Effector memory CD4-positive, alpha-beta T cell (primary cell): ENCODE data around the gene POLR2E.

Source experiments
- DNase-seq, 3 donors: peaks; one replicate each; pipeline ENCODE4 v3.0.0-alpha.2; 2020
- H3K27ac ChIP-seq: 2 replicates; pipeline ENCODE4 v1.7.0; 2013; ENCODE audit warnings: mild to moderate bottlenecking, low read length, moderate library complexity; ENCODE audit not compliant: insufficient read depth, poor library complexity, severe bottlenecking
- H3K27me3 ChIP-seq: replicated peaks from 2 replicates; pipeline ENCODE4 v1.7.0; 2013; ENCODE audit warnings: mild to moderate bottlenecking, low read length; ENCODE audit not compliant: insufficient read depth, control insufficient read depth, poor library complexity, severe bottlenecking
- H3K36me3 ChIP-seq: 2 replicates; pipeline ENCODE4 v1.7.0; 2013; ENCODE audit warnings: mild to moderate bottlenecking, low read length, moderate library complexity; ENCODE audit not compliant: control insufficient read depth, insufficient read depth
- H3K4me1 ChIP-seq: 2 replicates; pipeline ENCODE4 v1.7.0; 2013; ENCODE audit warnings: low read length, mild to moderate bottlenecking; ENCODE audit not compliant: control insufficient read depth, insufficient read depth, poor library complexity, severe bottlenecking
- H3K4me3 ChIP-seq: 2 replicates; pipeline ENCODE4 v1.7.0; 2013; ENCODE audit warnings: low read length, low read depth, mild to moderate bottlenecking; ENCODE audit not compliant: insufficient read depth, poor library complexity, severe bottlenecking
- H3K9me3 ChIP-seq: 2 replicates; pipeline ENCODE4 v1.7.0; 2013; ENCODE audit warnings: mild to moderate bottlenecking, low read length, moderate library complexity; ENCODE audit not compliant: control insufficient read depth

POLR2E gene

GRCh38 chr19:1068009-1069001 lies 26.9 kb downstream of the POLR2E start:
- peak in 2 of 3 donors; percentile 51 to 52 for DNase-seq
- Histone ChIP-seq H3K9me3 (no peaks in the 10 kb centered on the region), H3K4me3 (peak overlapping the region; percentile 94), H3K4me1 (peaks cover 79% of the 10 kb centered on the region), H3K36me3 (peaks cover 23% of the 10 kb centered on the region), H3K27me3 (no peaks in the 10 kb centered on the region), H3K27ac (peak overlapping the region; percentile 98)

- Histone ChIP-seq H3K36me3 (peaks cover 15% of the 10 kb centered on the region), H3K9me3 (no peaks in the 10 kb centered on the region), H3K4me3 (peak overlapping the region; percentile 94), H3K27me3 (no peaks in the 10 kb centered on the region), H3K27ac (peak overlapping the region; percentile 98), H3K4me1 (peaks cover 71% of the 10 kb centered on the region)
- DNase-seq: peak; percentile 71 to 81 (median 76)
Observed at GRCh38 chr19:1067341-1067957, 27.7 kb downstream of the POLR2E start.

- DNase-seq: peak; percentile 78 to 79 (median 78)
- H3K27ac ChIP-seq: peak within 1 kb of the TSS; percentile 98
- peaks cover 65% of the 10 kb centered on the region for H3K4me1 ChIP-seq
Observed at GRCh38 chr19:1066748-1067340, 28.3 kb downstream of the POLR2E start, which contains the start of gene ARHGAP45. TSS of gene ARHGAP45 (plus strand) at chr19:1067167. CDS start at chr19:1067406, 239 bp downstream.

DNA sequence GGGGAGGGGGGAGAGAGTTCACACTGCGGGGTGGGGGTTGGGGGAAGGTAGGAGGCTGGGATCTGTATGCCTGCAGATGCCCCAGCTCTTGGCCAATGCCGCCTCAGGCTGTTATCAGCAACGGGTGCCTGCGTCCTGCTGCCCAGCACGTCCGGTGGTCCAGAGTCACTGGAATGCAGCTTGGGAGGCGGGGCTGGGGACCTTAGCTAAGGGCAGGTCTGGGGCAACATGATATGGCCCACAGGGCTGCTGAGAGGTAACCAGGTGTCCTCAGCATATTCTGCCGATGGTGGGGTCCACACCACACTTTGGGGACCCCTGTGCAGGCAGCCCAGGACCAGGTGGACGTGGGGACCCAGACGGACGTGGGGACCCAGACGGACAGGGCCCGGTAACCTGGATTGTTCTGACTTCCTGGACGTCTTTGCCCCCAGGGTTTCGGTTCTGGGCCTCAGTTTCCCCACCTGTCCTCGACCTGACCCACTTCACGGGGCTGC lies 28.9 kb downstream of the POLR2E start:
- peaks cover 60% of the 10 kb centered on the region for H3K4me1 ChIP-seq
- no peak for DNase-seq
- H3K4me3 ChIP-seq: peak overlapping the region; percentile 94
- H3K9me3 ChIP-seq: no peaks in the 10 kb centered on the region
- H3K27me3 ChIP-seq: no peaks in the 10 kb centered on the region
- peak overlapping the region; percentile 98 for H3K27ac ChIP-seq
- peaks cover 6% of the 10 kb centered on the region for H3K36me3 ChIP-seq

More at GRCh38 chr19:1066748-1067340, 28.3 kb downstream of the POLR2E start, which contains the start of gene ARHGAP45:
- Histone ChIP-seq H3K4me3 (peak within 1 kb of the TSS; percentile 94), H3K27me3 (no peaks in the 10 kb centered on the region), H3K9me3 (no peaks in the 10 kb centered on the region), H3K36me3 (peaks cover 9% of the 10 kb centered on the region)

DNA sequence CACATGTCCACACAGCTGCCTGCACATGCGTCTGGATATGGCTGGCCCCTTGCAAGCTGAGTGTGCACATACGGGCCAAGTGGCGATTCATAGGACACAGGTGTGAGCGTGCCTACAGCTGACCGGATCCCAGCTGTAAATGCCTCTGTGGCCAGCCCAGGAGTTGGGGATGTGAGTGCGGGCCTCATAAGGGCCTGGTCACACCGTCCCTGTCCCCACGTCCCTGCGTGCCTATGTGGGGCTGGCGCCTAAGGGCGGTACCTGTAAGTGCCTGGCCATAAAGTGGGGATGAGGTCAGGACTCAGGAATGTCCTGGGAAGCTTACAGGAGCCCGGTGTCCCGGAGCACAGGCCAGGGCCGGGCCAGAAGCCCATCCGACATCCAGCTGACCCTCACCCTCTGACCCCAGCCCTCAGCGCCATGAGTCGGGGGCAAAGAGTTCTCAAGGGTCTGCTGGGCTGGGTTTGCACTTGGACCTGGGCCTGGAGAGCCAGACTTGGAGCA lies 29.5 kb downstream of the POLR2E start:
- Histone ChIP-seq H3K9me3 (no peaks in the 10 kb centered on the region), H3K36me3 (peaks cover 3% of the 10 kb centered on the region), H3K27ac (peak overlapping the region; percentile 98), H3K4me3 (no peak overlapping the region), H3K4me1 (peaks cover 56% of the 10 kb centered on the region), H3K27me3 (no peaks in the 10 kb centered on the region)
- DNase-seq: no peak

DNA sequence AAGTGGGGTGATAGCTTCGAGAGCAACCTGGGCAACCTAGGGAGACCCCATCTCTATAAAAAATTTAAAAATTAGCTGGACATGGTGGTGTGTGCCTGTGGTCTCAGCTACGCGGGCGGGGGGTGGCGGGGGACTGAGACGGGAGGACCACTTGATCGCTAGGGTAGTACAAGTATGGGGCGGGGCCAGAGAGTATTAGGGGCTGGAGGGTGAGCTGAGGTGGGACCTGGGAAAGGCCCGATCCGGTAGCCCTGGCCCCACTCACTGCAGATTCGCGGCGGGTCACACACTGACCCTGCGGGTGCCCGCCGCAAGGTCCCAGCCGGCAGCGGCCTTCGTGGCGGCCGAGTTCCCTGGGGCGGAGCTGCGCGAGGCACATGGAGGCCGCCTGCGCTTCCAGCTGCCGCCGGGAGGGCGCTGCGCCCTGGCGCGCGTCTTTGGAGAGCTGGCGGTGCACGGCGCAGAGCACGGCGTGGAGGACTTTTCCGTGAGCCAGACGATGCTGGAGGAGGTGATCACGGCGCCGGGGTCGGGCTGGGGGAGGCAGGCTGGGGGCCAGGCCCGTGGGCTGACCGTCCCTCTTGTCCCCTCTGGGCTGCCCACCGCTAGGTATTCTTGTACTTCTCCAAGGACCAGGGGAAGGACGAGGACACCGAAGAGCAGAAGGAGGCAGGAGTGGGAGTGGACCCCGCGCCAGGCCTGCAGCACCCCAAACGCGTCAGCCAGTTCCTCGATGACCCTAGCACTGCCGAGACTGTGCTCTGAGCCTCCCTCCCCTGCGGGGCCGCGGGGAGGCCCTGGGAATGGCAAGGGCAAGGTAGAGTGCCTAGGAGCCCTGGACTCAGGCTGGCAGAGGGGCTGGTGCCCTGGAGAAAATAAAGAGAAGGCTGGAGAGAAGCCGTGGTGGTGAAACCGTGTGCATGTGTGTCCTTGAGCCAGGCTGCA lies 30.2 kb downstream of the POLR2E start:
- no peaks in the 10 kb centered on the region for H3K9me3 ChIP-seq
- H3K4me3 ChIP-seq: no peak overlapping the region
- H3K27ac ChIP-seq: peak overlapping the region; percentile 38
- peaks cover 48% of the 10 kb centered on the region for H3K4me1 ChIP-seq
- peak in 2 of 3 donors; percentile 45 to 53 for DNase-seq
- no peaks in the 10 kb centered on the region for H3K27me3 ChIP-seq
- no peaks in the 10 kb centered on the region for H3K36me3 ChIP-seq

DNA sequence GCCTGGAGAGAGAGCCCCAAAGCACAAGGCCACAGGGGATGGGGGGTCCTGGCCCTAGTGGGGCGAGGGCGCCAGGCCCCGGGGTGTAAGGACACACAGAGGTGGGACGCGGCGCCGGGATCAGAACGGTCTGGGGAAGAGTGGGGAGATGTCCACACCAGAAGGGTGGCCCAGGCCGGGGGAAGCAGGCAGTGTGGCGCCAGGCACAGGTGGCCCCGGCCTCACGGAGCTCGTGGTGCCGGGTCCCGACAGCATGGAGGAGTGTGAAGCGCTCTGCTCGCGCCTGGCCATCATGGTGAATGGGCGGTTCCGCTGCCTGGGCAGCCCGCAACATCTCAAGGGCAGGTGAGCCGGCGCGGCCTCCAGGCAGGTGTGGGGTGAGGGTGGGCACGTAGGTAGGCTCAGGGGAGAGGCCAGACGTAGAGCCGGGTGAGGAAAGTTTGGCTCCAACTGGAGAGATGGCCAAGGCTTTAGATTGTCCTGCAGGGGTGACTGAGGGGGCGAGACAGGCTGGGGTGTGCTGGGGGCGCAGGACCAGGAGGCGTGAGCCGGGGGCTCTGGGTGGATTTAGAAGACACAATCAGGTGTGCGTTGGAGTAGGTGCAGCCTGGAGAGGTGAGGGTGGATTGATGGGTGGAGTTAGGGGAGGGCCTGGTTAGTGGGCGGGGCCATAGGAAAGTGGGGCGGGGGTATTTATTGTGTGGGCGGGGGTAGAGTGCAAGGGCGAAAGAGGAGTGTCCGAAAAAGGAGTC lies 31.1 kb downstream of the POLR2E start:
- peaks cover 40% of the 10 kb centered on the region for H3K4me1 ChIP-seq
- H3K27me3 ChIP-seq: no peaks in the 10 kb centered on the region
- H3K36me3 ChIP-seq: no peaks in the 10 kb centered on the region
- no peak overlapping the region for H3K27ac ChIP-seq
- no peak for DNase-seq
- H3K4me3 ChIP-seq: no peak overlapping the region
- no peaks in the 10 kb centered on the region for H3K9me3 ChIP-seq

DNA sequence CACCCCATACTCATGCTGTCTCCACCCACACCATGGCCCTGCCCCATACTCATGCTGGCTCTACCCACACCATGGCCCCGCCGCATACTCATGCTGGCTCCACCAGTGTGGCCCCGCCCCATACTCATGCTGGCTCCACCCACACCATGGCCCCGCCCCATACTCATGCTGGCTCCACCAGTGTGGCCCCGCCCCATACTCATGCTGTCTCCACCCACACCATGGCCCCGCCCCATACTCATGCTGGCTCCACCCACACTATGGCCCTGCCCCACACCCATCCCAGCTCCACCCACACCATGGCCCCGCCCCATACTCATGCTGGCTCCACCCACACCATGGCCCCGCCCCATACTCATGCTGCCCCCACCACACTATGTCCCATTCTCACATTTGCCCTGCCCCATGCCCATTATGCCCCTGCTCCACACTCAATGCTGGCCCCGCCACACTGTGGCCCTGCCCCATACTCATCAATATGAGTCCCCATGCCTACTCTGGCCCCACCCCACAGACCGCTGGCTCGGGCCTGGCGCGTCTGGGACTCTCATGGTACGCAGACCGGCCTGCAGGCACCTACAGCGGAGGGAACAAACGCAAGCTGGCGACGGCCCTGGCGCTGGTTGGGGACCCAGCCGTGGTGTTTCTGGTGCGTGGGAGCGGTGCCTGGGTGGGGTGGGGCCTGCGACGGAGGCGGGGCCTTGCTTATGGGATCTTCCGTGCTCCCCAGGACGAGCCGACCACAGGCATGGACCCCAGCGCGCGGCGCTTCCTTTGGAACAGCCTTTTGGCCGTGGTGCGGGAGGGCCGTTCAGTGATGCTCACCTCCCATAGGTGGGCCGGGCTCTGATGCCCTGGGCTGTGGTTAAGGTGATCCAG lies 31.9 kb downstream of the POLR2E start:
- peak; percentile 67 to 77 (median 72) for DNase-seq

More for the DNA sequence above, 31.9 kb downstream of the POLR2E start:
- Histone ChIP-seq H3K36me3 (peaks cover 5% of the 10 kb centered on the region), H3K4me1 (peaks cover 37% of the 10 kb centered on the region), H3K4me3 (no peak overlapping the region), H3K27ac (no peak overlapping the region), H3K27me3 (no peaks in the 10 kb centered on the region), H3K9me3 (no peaks in the 10 kb centered on the region)
